AG09309 (cell line): ENCODE data around the gene MYL10.
"Not testable (repeated sequence)": the region's sequence is repeated elsewhere in the genome, so short reads cannot be mapped to it uniquely, and the experiment has no call there.

Source experiments
- DNase-seq: peaks from one replicate; pipeline ENCODE4 v3.0.0-alpha.2; 2010; ENCODE audit warnings: low read depth
- H3K4me3 ChIP-seq: 2 replicates; pipeline ENCODE4 v1.5.1; 2011; ENCODE audit warnings: mild to moderate bottlenecking, low read depth, low read length, moderate library complexity; ENCODE audit not compliant: control insufficient read depth
- TF ChIP-seq, protein P1 (sequence below): IDR thresholded peaks from 2 replicates; pipeline ENCODE4 v1.5.1; 2011; ENCODE audit warnings: mild to moderate bottlenecking, low read depth, low read length, inconsistent platforms; ENCODE audit not compliant: insufficient read depth, control insufficient read depth; ENCODE audit errors: missing control alignments

MYL10 gene

DNA sequence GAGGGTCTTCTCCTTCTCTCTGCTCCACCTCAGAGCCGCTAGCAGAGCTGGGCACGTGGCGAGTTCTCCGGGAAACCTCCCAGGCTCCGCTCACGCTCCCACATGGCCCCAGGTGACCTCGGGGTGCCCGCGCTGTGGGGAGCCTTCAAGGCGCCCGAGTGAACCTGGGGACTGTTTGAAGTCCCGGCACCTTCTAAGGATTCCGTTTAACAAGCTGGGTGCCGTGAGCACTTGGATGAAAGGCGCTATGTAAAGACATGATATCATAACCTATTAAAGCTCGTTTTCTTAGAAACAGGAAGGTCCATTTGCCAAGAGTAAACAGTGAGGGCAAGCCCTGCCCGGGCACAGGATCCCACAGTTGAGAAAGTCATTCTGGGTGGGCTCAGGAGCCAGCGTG lies 15.8 kb upstream of the MYL10 start:
- H3K4me3 ChIP-seq = no peak overlapping the region
- no peak for DNase-seq

GRCh38 chr7:101639127-101639526 lies 10.0 kb upstream of the MYL10 start:
- not testable (repeated sequence) for DNase-seq, H3K4me3 ChIP-seq

More for the DNA sequence above, 15.8 kb upstream of the MYL10 start:
- TF ChIP-seq, protein P1, sequence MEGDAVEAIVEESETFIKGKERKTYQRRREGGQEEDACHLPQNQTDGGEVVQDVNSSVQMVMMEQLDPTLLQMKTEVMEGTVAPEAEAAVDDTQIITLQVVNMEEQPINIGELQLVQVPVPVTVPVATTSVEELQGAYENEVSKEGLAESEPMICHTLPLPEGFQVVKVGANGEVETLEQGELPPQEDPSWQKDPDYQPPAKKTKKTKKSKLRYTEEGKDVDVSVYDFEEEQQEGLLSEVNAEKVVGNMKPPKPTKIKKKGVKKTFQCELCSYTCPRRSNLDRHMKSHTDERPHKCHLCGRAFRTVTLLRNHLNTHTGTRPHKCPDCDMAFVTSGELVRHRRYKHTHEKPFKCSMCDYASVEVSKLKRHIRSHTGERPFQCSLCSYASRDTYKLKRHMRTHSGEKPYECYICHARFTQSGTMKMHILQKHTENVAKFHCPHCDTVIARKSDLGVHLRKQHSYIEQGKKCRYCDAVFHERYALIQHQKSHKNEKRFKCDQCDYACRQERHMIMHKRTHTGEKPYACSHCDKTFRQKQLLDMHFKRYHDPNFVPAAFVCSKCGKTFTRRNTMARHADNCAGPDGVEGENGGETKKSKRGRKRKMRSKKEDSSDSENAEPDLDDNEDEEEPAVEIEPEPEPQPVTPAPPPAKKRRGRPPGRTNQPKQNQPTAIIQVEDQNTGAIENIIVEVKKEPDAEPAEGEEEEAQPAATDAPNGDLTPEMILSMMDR = no peak

DNA sequence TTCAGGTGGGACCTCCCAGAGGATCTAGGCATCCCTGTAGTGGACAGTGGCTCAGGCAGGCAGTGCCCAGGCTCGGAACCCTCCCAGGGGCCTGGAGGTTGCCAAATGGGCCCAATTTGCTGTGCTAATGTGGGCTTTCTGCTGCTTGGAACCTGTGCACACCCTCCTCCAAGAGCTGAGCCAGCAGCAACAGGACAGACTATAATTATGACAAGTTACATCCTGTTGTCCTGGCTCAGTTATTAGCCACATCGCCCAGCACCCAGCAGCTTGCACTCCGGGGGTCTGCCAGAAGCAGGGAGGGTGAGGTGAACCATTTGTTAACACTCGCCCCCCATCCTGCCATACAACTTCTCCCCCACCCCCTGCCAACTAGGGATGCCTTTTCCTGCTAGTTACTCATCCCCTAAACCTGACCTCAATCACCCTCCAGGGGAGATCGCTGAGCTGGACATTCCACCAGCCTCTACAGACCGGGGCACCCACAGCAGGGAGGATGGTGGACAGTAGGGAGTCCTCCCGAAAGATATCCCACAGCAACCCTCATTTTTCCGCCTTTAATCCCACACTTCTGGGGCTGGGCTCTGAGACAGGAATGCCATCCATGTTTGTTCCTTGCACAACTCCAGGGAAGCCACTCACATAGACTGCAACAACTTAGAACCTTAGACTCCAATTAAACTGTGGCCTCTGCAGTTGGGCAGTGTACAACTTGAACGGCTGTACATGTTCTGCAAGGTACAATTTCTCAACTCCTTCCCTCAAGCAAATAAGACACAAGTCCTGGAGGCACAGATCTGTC lies 7.9 kb upstream of the MYL10 start:
- TF ChIP-seq, protein P1 = no peak
- H3K4me3 ChIP-seq = no peak overlapping the region
- DNase-seq = no peak

- no peak overlapping the region for H3K4me3 ChIP-seq
- no peak for DNase-seq
- TF ChIP-seq, protein P1 = no peak
Observed at GRCh38 chr7:101635484-101635883, 6.4 kb upstream of the MYL10 start.

DNA sequence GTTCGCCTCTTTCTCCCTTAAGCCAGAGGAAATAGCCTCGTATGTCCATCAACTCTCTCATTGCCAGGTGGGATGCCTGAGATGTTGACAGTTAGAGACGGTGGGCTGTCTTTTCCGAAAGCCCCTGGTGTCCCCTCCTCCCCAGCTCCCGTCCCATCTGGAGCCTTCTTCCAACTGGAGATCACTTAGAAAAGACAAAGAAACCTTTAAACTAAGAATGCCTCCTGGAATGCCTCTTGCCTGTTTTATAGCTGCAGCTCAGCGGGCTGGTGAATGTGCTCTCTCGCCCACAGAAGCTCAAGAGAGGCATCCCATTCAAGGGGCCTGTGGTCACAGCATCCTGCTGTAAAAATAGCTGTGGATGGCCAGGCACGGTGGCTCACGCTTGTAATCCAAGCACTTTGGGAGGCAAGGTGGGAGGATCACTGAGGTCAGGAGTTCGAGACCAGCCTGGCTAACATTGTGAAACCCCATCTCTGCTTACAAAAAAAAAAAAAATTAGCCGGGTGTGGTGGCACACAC lies 5.2 kb upstream of the MYL10 start:
- no peak for DNase-seq
- H3K4me3 ChIP-seq = no peak overlapping the region
- TF ChIP-seq, protein P1 = no peak

GRCh38 chr7:101633511-101633910 lies 4.4 kb upstream of the MYL10 start:
- TF ChIP-seq, protein P1 = no peak
- no peak overlapping the region for H3K4me3 ChIP-seq
- no peak for DNase-seq

GRCh38 chr7:101632641-101633040 lies 3.5 kb upstream of the MYL10 start:
- DNase-seq = no peak
- TF ChIP-seq, protein P1 = no peak
- no peak overlapping the region for H3K4me3 ChIP-seq
